ENCODE measurements around the gene LRRC34.

DNA sequence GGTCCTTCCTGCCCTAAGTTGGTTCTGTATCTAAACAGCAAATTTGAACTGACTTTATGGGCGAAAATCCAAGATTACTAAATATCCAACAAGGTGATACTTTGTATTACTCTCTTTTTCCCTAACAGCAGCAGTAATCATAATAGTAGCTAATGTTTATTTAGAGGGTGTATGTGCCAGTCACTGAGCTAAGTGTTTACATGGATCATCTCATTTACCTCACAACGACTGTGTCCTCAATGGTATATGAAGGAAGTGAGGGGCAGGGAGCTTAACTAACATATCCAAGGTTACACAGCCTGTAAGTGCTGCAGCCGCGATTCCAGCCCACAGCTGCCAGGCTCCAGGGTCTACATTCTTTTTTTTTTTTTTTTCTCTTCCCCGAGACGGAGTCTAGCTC is 10.3 kb upstream of the LRRC34 start:
- TF ChIP-seq, protein P1, sequence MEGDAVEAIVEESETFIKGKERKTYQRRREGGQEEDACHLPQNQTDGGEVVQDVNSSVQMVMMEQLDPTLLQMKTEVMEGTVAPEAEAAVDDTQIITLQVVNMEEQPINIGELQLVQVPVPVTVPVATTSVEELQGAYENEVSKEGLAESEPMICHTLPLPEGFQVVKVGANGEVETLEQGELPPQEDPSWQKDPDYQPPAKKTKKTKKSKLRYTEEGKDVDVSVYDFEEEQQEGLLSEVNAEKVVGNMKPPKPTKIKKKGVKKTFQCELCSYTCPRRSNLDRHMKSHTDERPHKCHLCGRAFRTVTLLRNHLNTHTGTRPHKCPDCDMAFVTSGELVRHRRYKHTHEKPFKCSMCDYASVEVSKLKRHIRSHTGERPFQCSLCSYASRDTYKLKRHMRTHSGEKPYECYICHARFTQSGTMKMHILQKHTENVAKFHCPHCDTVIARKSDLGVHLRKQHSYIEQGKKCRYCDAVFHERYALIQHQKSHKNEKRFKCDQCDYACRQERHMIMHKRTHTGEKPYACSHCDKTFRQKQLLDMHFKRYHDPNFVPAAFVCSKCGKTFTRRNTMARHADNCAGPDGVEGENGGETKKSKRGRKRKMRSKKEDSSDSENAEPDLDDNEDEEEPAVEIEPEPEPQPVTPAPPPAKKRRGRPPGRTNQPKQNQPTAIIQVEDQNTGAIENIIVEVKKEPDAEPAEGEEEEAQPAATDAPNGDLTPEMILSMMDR (IDR thresholded peaks at IDR 0.05): no peak
- no peak for TF ChIP-seq POLR2A (IDR thresholded peaks at IDR 0.05)

All from heart left ventricle (tissue), 13 donors.